ENCODE data around the gene MEGF9.

The MEGF9 gene

GRCh38 chr9:120603010-120603409, 111.3 kb downstream of the MEGF9 start:
- no peak overlapping the region for H3K4me2 ChIP-seq (ENCODE audit: low read length)
- peaks cover 4% of the 10 kb centered on the region; the same call in 1 of the 2 replicates for H3K36me3 ChIP-seq (ENCODE audit: control insufficient read depth, low read length)
- TF ChIP-seq EZH2phosphoT487 (IDR thresholded peaks at IDR 0.05; ENCODE audit: borderline replicate concordance, low read length) (no peak), CTCF (IDR thresholded peaks at IDR 0.05; ENCODE audit: low read depth, low read length, poor library complexity, severe bottlenecking) (no peak)
- H3K27me3 ChIP-seq (ENCODE audit: control insufficient read depth, low read length): no peaks in the 10 kb centered on the region
- H3K27ac ChIP-seq (ENCODE audit: low read depth, low read length): no peak overlapping the region
- no peaks in the 10 kb centered on the region for H4K20me1 ChIP-seq (ENCODE audit: control insufficient read depth, insufficient read depth, low read depth, low read length)
- no peaks in the 10 kb centered on the region for H3F3A ChIP-seq (ENCODE audit: control insufficient read depth, insufficient read depth)
- H3K9me3 ChIP-seq (ENCODE audit: control insufficient read depth, insufficient read depth, low read length): no peaks in the 10 kb centered on the region
- no peaks in the 10 kb centered on the region for H3K9me2 ChIP-seq (replicated peaks; ENCODE audit: control insufficient read depth, low read length)
- H3K4me3 ChIP-seq (ENCODE audit: low read length): no peak overlapping the region
- H3K79me2 ChIP-seq (ENCODE audit: control insufficient read depth, low read length): no peaks in the 10 kb centered on the region
- H3K4me1 ChIP-seq (ENCODE audit: control insufficient read depth, low read length): no peaks in the 10 kb centered on the region

GRCh38 chr9:120593955-120594277, 120.4 kb downstream of the MEGF9 start:
- Histone ChIP-seq H3K27me3 (ENCODE audit: control insufficient read depth, low read length) (no peaks in the 10 kb centered on the region), H3K4me2 (ENCODE audit: low read length) (no peak overlapping the region), H3K27ac (ENCODE audit: low read depth, low read length) (no peak overlapping the region), H3K9me2 (replicated peaks; ENCODE audit: control insufficient read depth, low read length) (no peaks in the 10 kb centered on the region), H3K4me3 (ENCODE audit: low read length) (no peak overlapping the region), H4K20me1 (ENCODE audit: control insufficient read depth, insufficient read depth, low read depth, low read length) (no peaks in the 10 kb centered on the region), H3K79me2 (ENCODE audit: control insufficient read depth, low read length) (no peaks in the 10 kb centered on the region), H3K36me3 (ENCODE audit: control insufficient read depth, low read length) (no peaks in the 10 kb centered on the region), H3K4me1 (ENCODE audit: control insufficient read depth, low read length) (no peaks in the 10 kb centered on the region), H3K9me3 (ENCODE audit: control insufficient read depth, insufficient read depth, low read length) (no peaks in the 10 kb centered on the region), H3F3A (ENCODE audit: control insufficient read depth, insufficient read depth) (no peaks in the 10 kb centered on the region)
- TF ChIP-seq EZH2phosphoT487 (IDR thresholded peaks at IDR 0.05; ENCODE audit: borderline replicate concordance, low read length): no peak
- TF ChIP-seq CTCF (IDR thresholded peaks at IDR 0.05; ENCODE audit: low read depth, low read length, poor library complexity, severe bottlenecking): no peak

GRCh38 chr9:120593250-120593954, 120.9 kb downstream of the MEGF9 start:
- Histone ChIP-seq H3K36me3 (ENCODE audit: control insufficient read depth, low read length) (no peaks in the 10 kb centered on the region), H3K9me3 (ENCODE audit: control insufficient read depth, insufficient read depth, low read length) (no peaks in the 10 kb centered on the region), H3F3A (ENCODE audit: control insufficient read depth, insufficient read depth) (no peaks in the 10 kb centered on the region), H3K4me1 (ENCODE audit: control insufficient read depth, low read length) (no peaks in the 10 kb centered on the region), H3K79me2 (ENCODE audit: control insufficient read depth, low read length) (no peaks in the 10 kb centered on the region), H3K4me2 (ENCODE audit: low read length) (no peak overlapping the region), H3K9me2 (replicated peaks; ENCODE audit: control insufficient read depth, low read length) (no peaks in the 10 kb centered on the region), H3K4me3 (ENCODE audit: low read length) (no peak overlapping the region), H3K27ac (ENCODE audit: low read depth, low read length) (no peak overlapping the region), H4K20me1 (ENCODE audit: control insufficient read depth, insufficient read depth, low read depth, low read length) (no peaks in the 10 kb centered on the region), H3K27me3 (ENCODE audit: control insufficient read depth, low read length) (no peaks in the 10 kb centered on the region)
- TF ChIP-seq CTCF (IDR thresholded peaks at IDR 0.05; ENCODE audit: low read depth, low read length, poor library complexity, severe bottlenecking): no peak
- TF ChIP-seq EZH2phosphoT487 (IDR thresholded peaks at IDR 0.05; ENCODE audit: borderline replicate concordance, low read length): no peak

Measured in DOHH2 (cell line).